ENCODE results near the gene GDF11. TPM values are rescaled to one million over a fixed set of nuclear protein-coding genes. Genes with fewer than 3 reads are reported as not detected.

Gene GDF11
- polyA plus RNA-seq, 1 experiment, result 4.2 TPM

DNA sequence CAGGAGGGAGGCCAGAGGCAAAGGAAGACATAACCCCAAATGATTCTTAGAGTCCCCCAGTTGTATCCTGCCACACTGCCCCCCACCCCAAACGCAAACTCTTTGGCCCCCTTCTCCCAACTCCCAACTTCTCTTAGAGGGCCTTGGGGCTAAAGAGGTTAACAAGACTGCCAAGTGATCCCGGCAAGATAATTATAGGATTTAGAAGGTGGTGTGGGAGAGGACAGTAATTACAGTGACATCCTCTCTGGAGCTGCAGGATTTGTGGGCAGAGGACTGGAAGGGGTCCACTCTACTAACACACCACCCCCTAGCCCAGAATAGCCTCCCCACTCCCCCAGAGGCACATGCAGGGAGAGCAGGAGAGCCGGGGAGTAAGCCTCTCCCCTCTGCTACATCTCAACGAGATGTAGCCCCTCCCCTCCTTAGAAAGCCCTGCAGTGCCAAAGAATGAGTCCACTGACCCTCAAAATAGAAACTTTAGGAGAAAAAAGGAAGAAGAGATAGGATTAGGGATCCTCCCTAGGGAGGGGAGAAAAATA lies 5.3 kb upstream of the GDF11 start:
- TF ChIP-seq, protein P1, sequence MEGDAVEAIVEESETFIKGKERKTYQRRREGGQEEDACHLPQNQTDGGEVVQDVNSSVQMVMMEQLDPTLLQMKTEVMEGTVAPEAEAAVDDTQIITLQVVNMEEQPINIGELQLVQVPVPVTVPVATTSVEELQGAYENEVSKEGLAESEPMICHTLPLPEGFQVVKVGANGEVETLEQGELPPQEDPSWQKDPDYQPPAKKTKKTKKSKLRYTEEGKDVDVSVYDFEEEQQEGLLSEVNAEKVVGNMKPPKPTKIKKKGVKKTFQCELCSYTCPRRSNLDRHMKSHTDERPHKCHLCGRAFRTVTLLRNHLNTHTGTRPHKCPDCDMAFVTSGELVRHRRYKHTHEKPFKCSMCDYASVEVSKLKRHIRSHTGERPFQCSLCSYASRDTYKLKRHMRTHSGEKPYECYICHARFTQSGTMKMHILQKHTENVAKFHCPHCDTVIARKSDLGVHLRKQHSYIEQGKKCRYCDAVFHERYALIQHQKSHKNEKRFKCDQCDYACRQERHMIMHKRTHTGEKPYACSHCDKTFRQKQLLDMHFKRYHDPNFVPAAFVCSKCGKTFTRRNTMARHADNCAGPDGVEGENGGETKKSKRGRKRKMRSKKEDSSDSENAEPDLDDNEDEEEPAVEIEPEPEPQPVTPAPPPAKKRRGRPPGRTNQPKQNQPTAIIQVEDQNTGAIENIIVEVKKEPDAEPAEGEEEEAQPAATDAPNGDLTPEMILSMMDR (IDR thresholded peaks at IDR 0.05; ENCODE audit: low read depth, low read length), result no peak
- H3K4me3 ChIP-seq (ENCODE audit: low read depth, low read length), result peak overlapping the region; percentile 77
- CTCF ChIA-PET, result interaction anchor here (0.5 to 6.8 kb wide), 53 partner anchors 8 to 548 kb away, joined by 3 to 93 read pairs (median 5); partner anchors contain the start of genes CD63, DGKA, ORMDL2 and RDH5
- POLR2A ChIA-PET, result interaction anchor here (0.6 to 2.6 kb wide), 7 partner anchors 8 to 366 kb away, joined by 3 to 16 read pairs (median 3); partner anchors contain the start of genes CD63, DNAJC14, ORMDL2 and PA2G4
- no peaks in the 10 kb centered on the region for H3K9me3 ChIP-seq (ENCODE audit: control insufficient read depth, insufficient read depth, low read length)
- no peaks in the 10 kb centered on the region for H3K27me3 ChIP-seq (ENCODE audit: control insufficient read depth, insufficient read depth, low read length)
- peak overlapping the region; percentile 78 for H3K27ac ChIP-seq (ENCODE audit: low read depth, low read length)
- no peak for DNase-seq (ENCODE audit: low read depth, low spot score)

DNA sequence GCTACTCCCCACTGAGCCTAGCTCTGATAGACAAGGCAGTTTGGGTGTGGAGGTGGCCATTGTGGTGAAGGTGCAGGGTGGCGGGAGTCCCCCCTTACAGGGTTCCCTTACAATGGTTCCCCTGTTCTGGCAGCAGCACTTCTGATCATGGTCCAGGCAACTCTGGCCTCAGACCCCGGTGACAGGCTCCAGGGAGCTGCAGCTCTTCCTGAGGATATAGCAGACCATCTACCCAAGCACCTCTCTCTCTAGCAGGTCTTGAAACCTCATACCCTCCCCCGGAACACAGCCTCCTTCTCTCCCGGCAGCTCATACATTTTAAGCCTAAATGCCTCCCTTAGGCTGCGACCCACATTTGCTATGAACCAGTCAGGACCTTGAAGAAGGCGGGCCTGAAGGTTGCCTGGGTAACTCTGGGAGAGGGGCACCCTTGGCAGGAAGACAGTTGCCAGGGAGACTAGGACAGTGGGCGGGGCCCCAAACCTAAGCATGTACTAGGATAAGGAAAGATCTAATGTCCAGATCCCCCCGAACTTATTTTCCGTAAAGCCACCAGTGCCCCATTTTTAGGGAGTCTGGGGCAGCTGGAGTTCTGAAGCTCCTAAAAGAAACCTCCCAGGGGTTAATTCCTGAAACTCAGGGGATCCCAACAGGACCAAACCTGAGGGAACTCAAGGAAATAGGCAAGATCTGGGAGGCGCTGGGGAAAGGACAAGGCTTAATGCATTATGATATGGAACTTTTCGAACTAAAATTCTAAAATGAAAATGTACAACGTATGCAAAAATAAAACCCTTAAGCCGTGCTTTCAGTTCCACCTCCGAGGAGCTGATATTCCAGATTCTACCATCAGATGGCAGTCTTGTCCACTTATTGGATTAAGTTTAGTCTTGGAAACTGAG lies 4.5 kb upstream of the GDF11 start:
- Histone ChIP-seq H3K27me3 (ENCODE audit: control insufficient read depth, insufficient read depth, low read length) (no peaks in the 10 kb centered on the region), H3K27ac (ENCODE audit: low read depth, low read length) (peak overlapping the region; percentile 78), H3K9me3 (ENCODE audit: control insufficient read depth, insufficient read depth, low read length) (no peaks in the 10 kb centered on the region), H3K4me3 (ENCODE audit: low read depth, low read length) (peak overlapping the region; percentile 77)
- TF ChIP-seq, protein P1 (IDR thresholded peaks at IDR 0.05; ENCODE audit: low read depth, low read length), result peak; percentile 74
- DNase-seq (ENCODE audit: low read depth, low spot score), result no peak
- CTCF ChIA-PET, result interaction anchor here (0.5 to 6.8 kb wide), 66 partner anchors 9 to 549 kb away, joined by 3 to 93 read pairs (median 5); partner anchors contain the start of genes CD63, DGKA, ORMDL2 and PYM1
- POLR2A ChIA-PET, result interaction anchor here (0.7 to 2.6 kb wide), 6 partner anchors 9 to 366 kb away, joined by 3 to 16 read pairs (median 3); partner anchors contain the start of genes CD63, DNAJC14, ORMDL2 and PA2G4

DNA sequence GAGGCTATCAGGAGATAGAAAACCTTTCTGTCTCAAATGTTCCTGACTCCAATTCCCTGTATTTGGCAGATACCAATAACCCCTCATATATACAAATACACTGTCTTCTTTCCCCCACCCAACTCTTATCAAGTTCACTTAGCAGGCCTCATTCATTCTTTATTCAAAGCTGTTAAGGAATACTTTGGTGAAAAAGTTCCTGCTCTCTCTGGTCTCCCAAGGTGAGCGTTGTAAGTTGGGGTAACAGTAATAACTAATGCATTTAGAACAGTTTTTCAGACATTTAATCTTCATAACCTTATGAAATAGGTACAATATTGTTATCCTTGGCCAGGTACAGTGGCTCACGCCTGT lies 3.9 kb upstream of the GDF11 start:
- CTCF ChIA-PET, result interaction anchor here (0.6 to 6.8 kb wide), 52 partner anchors 9 to 415 kb away, joined by 3 to 93 read pairs (median 5); partner anchors contain the start of genes CD63, DGKA, ORMDL2 and PYM1
- no peak overlapping the region for H3K4me3 ChIP-seq (ENCODE audit: low read depth, low read length)

DNA sequence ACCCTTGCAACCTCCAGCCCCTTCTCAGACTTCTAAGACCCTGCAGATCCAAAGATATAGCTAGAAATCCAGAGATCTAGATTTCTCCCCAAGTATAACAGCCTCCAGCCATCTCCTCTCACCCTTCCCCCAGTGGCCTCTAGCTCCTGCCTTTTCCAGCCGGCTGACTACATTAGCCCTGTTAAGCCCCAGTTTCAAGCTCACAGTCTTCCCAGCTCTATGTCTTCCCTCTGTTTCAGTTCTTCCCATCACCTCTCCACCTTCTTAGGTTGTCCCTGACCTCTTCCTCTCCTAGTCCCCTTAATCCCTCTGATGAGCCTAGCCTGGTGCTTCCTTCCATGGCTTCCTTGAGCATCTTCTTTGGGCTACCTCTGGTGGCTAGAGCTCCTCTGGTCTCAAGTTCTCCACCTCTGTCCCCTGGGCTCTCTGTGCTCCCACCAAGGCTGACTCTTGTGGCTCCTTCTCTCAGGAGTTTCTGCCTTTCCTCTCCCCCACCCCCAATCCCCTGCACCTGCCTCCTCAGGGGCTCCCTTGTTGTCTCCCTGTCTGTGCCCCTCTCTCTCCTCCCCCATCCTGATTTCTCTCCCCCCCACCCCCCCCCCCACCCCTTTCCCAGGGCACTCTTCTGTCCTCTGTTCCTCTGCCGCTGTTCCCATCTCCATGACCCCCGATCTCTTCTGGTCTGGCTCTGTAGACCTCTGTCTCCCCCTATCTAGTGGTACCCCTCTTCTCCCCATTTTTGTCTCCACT lies 816 bp upstream of the GDF11 start:
- no peak for DNase-seq (ENCODE audit: low read depth, low spot score)
- H3K27me3 ChIP-seq (ENCODE audit: control insufficient read depth, insufficient read depth, low read length), result no peaks in the 10 kb centered on the region
- peak overlapping the region; percentile 65 for H3K27ac ChIP-seq (ENCODE audit: low read depth, low read length)
- H3K9me3 ChIP-seq (ENCODE audit: control insufficient read depth, insufficient read depth, low read length), result no peaks in the 10 kb centered on the region
- POLR2A ChIA-PET, result interaction anchor here (0.6 kb wide), 2 partner anchors 13 to 76 kb away, joined by 3 to 7 read pairs; partner anchors contain the start of genes CD63, ORMDL2 and SARNP
- CTCF ChIA-PET, result interaction anchor here (0.6 to 6.8 kb wide), 7 partner anchors 11 to 302 kb away, joined by 3 to 93 read pairs (median 4); no protein-coding TSS in a partner anchor
- peak overlapping the region; percentile 58 for H3K4me3 ChIP-seq (ENCODE audit: low read depth, low read length)
- TF ChIP-seq, protein P1 (IDR thresholded peaks at IDR 0.05; ENCODE audit: low read depth, low read length), result no peak

More for the DNA sequence above, 3.9 kb upstream of the GDF11 start:
- Histone ChIP-seq H3K9me3 (ENCODE audit: control insufficient read depth, insufficient read depth, low read length) (no peaks in the 10 kb centered on the region), H3K27me3 (ENCODE audit: control insufficient read depth, insufficient read depth, low read length) (no peaks in the 10 kb centered on the region), H3K27ac (ENCODE audit: low read depth, low read length) (no peak overlapping the region)
- TF ChIP-seq, protein P1 (IDR thresholded peaks at IDR 0.05; ENCODE audit: low read depth, low read length), result no peak
- POLR2A ChIA-PET, result interaction anchor here (1.2 to 2.6 kb wide), 5 partner anchors 10 to 365 kb away, joined by 3 to 16 read pairs (median 3); partner anchors contain the start of genes CD63, ORMDL2 and PA2G4
- DNase-seq (ENCODE audit: low read depth, low spot score), result no peak

Data from AG04450 (cell line).